NCI-H524 treated with DMSO at 0.1 percent for 48 hours (cell line): ENCODE measurements around the gene ATP1B2.
A peak's percentile ranks its signal among the peaks of the same experiment; 100 is the strongest.
"Not testable (repeated sequence)": the region's sequence is repeated elsewhere in the genome, so short reads cannot be mapped to it uniquely, and the experiment has no call there.

ENCODE experiments used
- DNase-seq: peaks from one replicate; lab custom pipeline; 2025; lab: John Stamatoyannopoulos, UW

ATP1B2 gene

DNA sequence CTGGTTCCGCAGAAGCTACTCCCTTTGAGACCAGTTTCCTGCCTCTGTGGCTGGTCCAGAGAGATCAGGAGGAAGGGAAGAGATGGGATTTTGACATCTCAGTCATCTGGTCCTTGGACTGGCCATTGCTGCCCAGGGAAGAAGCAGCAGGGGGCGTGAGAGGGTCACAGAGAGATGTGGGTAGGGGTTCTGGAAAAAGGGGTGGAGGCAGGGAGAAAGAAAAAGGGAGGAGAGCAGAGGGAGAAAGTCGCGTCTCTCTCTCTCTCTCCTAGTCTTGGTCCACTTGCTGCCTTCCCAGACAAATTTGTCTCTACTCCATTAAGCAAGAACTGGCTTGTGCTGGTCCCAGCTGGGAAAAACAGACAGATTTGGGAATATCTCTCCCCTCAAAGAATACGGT lies 16.3 kb upstream of the ATP1B2 start:
- no peak for DNase-seq

DNA sequence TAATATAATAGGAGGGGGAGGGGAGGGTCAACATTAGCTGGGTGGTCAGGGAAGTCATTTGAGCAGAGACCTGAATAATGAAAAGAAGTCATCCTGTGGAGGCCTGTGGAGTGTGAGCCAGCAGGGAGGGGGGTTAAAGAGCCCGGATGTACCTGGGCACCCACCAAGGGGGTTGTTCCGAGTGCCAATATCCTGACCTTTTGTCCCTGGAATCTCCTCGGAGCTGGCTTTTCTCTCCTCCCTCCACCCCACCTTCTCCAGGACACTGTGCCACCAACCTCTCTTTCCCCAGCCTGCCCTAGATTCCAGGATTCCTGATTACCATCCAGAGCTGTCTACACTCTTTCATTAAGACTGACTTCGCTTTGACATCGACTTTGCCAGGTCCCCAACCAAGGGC lies 14.6 kb upstream of the ATP1B2 start:
- no peak for DNase-seq

DNA sequence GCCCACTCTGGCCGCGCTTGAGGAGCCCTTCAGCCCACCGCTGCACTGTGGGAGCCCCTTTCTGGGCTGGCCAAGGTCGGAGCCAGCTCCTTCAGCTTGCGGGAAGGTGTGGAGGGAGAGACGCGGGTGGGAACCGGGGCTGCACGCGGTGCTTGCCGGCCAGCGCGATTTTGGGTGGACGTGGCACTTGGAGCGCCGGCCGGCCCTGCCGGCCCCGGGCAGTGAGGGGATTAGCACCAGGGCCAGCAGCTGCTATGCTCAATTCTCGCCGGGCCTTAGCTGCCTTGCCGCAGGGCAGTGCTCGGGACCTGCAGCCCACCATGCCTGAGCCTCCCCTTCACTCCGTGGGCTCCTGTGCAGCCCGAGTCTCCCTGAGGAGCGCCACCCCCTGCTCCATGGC lies 9.9 kb upstream of the ATP1B2 start:
- no peak for DNase-seq

DNA sequence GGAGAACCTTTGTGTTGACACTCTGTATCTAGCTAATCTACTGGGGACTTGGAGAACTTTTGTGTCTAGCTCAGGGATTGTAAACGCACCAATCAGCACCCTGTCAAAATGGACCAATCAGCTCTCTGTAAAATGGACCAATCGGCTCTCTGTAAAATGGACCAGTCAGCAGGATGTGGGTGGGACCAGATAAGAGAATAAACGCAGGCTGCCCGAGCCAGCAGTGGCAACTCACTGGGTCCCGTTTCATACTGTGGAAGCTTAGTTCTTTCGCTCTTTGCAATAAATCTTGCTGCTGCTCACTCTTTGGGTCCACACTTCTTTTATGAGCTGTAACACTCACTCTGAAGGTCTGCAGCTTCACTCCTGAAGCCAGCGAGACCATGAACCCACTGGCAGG lies 9.1 kb upstream of the ATP1B2 start:
- DNase-seq, result not testable (repeated sequence)

DNA sequence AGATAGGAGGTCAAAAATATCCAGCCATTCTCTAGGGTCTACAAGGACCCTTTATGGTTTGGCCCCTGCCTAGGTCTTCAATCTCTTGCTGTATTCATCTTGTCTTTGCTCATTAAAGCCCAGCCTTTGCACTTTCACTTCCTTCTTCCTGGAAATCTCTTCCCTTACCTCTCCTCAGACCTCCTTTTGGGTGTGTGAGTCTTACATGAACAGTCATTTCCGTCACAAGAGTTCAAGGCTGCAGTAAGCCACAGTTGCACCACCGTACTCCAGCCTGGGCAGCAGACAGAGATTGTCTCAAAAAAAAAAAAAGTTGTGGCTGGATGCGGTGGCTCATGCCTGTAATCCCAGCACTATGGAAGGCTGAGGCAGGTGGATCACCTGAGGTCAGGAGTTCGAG lies 6.0 kb upstream of the ATP1B2 start:
- no peak for DNase-seq

DNA sequence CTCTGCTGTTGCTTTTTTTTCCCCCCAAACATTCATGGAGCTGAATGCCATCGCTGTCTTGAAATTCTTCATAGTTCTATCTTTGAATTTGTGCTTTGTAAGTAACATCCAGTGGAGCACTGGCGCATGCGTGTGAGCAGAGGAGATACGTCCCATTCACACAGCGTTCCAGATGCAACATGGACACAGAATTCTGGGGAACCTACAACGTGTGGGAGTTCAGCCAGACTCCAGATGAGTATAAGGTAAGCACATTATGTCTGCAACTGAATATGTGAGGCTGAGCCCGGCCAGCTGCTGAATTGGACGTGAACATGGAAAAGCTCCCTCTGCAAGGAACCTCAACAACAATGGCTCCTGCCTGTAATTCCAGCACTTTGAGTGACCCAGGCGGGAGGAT lies 4.3 kb upstream of the ATP1B2 start:
- no peak for DNase-seq

DNA sequence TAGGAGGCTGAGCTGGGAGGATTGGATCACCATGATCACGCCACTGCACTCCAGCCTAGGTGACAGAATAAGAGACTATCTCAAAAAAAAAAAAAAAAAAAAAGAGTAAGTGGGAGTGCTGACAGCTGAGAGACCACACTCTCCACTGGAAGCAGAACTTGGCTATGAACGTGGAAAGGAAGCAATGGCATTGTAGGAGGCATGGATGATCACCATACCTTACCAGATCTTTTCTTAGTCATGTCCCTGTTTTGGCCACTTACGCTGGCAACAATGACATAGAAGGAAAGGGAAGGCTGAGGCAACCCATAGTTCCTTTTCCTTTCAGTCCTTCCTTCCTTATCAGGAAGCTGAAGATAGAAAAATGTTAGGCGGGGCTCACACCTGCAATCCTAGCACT lies 3.7 kb upstream of the ATP1B2 start:
- no peak for DNase-seq

DNA sequence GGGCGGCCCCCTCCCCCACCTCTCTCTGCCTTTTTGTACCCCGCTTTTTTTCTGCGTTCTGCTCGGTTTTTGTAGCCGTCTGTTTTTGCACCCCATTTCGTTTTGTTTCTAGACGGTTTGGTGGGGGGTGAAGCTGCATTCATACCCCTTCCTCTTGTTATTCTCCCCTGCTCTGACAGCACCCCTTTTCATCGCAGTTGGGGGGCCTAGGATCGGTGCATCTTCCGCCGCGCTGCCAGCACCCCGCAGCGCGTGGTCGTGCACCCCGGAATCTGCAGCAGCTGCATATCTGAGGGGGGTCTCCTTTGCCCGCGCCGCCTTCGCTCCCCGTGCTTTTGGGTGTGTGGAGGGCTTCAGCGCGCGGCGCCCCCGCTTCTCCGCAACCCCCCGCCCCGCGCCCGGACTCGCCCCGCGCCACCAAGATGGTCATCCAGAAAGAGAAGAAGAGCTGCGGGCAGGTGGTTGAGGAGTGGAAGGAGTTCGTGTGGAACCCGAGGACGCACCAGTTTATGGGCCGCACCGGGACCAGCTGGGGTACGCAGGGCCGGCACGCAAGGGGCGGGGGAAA lies 455 bp downstream of the ATP1B2 start:
- no peak for DNase-seq

DNA sequence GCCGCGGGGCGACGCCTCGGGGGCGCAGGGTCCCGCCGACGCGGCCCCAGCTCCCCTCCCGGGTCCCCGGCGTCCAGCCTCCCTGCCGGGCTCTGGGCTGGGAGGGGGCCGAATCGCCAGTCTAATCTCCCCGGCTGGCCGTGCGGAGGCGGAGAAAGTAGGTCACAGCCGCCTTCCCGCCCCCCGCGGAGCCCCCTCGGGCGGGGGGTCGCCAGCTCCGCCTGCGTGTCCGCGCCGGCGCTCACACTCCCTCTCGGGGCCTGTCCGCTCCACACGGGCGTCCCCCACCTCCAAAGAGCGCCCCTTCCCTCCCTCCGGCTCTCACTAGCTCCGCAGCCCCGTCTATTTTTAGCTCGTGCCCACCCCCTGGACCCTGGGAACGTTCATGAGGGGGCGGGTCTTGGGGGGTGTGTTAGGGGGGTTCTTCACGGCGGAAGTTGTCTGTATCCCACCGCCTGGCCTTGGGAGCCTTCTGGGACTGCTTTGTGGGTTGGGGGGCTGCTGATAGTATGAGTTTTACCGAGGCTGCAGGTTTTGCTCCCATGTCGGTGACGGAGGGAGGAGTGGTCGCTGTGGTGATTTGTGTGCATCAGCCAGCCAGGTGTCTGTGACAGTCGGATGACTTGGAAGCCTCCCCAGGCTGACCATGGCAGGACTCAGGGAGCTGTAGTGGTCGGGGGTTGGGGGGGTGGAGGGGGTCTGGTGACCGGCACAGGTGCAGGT lies 1.1 kb downstream of the ATP1B2 start:
- DNase-seq, result no peak

DNA sequence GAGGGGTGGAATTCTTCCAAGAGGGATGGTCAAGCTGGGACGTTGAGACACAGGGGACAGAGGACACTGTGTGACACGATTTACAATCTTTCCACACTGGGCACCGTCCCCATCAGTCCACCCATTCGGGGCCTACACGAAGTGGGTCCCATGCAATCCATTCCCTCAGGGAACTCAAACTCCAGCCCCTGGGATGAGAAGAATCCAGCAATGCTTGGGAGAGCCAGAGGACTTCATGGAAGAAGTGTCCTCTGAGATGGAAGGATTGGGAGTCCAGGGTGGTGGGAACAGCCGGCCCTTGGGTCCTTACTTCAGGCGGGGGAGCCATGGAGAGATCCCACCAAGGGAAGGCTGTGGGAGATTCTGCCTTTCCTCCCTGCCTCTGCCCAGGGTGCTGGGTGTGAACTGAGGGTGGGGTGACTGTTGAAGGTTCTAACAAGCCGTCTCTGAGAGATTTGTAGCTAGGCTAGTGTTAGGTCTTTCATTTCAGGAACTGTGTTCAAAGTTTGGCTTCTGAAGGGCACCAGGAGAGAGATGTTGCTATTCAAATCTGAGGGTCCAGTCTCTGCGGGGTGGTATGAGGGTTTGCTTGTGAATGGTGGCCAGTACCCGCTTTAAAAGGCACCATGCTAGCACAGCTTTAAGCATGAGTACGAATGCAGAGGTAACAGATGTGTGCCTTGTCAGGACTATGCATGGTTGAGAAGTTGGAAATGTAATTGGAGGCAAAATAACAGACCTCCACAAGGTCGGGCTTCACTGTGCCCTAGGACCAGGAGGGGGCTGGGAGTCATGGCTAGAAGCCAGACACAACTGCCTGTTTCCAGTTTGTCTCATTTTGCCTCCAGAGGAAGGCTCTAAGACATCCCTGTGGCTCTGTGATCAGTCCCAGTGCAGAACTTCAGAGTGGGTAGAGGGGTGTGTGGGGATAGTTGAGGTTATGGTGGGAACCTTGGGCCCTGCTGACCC lies 1.9 kb downstream of the ATP1B2 start:
- DNase-seq, result no peak

DNA sequence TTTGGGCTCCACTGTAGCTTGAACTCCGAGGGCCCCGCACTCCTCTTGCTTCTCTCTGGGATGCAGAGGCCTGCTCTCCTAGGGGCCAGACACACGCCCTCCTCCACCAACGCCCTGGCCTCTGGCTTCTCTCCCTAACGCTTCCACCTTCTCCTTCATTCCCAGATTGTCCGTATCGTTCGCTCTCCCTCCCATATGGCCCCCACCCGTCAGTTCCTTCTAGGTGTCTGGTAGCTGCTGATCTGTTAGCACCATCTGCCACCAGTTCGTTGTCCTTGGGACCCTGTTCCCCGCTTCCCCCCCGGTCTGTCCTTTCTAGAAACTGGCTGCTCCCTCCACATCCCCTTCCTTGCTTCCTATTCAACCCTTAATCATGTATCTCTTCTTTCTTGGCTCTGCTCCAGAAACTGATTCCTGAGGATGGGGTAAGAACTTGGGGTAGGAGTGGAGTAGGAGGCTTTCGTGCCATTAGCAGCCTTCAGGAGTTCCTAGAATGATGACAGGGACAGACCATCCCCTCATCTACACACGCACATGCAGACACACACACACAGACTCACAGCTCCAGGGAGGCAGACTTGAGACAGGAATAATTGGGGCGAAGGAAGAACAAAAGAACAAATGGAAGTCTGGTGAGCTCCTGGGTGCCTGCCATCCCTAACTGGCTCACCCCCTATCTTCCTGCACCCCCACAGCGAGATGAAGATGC lies 4.3 kb downstream of the ATP1B2 start:
- DNase-seq, result peak; percentile 9

DNA sequence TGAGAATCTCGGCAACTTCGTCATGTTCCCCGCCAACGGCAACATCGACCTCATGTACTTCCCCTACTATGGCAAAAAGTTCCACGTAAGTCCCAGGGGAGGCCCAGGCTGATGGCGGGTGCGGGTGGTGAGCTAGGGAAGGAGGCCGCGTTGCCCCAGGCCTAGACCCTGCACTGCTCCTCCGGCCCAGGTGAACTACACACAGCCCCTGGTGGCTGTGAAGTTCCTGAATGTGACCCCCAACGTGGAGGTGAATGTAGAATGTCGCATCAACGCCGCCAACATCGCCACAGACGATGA lies 4.8 kb downstream of the ATP1B2 start:
- no peak for DNase-seq

DNA sequence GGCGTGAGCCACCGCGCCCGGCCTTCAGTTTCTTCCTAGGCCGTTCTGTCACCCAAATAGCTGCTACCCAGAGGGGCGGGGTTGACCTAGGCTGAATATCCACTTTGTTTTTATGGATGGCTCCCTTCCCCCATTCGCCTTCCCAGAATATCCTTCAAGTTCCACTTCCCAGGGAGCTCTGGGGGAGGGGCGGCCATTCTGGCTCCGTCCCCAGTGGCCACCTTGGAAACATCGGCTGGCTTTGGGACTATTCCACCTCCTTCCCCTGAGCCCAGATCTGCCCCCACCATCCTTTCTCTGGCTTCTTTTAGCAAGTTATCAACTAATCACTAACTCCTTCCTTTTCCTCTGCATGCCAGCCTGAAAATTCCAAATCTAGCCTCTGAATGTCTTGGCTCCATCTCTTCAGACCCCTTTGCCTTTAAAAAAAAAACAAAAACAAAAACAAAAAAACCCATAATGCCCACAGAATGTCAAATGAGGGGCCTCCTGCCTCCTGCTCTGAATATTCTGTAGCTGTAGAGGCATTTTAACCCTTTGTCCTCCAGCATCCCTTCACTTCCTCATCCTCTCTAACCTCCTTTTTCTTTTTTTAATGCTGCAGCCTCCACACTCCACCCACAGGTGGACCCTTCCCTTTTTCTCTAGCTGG lies 6.4 kb downstream of the ATP1B2 start:
- DNase-seq, result no peak

DNA sequence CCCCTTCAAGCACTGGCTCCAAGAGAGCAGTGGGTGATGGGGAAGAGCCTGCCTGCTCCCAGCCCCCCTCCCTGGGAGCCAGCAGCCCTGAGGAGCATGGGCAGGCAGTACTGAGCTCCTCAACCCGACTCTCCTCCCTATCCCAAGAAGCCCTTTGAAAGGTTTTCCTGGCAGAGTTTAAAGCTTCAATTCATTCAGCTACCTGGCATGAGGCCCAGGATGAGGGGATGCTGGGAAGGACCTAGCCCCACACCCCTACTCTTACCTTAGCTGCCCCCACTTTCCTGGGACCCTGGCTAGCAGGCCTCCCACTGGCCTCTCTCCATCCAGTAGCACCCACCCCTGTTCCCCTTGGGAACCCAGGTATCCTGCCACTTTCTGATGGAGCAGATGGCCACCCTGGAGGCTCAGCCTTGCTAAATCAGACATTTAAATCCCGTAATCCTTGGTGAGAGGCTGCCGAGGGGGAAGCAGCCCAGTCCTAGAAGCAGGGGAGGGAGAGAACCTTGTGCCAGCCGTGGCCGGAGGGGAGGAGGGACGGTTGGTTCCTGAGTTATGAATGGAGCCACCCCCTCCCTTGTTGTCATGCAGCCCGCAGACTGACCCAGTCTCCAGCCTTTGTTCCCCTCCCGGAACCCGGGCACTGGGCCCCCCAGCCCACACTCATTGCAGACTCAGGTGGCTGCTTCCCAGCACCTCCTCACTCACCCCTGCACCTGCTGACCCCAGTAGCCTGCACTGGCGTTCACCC lies 17.1 kb downstream of the ATP1B2 start:
- peak; percentile 38 for DNase-seq

DNA sequence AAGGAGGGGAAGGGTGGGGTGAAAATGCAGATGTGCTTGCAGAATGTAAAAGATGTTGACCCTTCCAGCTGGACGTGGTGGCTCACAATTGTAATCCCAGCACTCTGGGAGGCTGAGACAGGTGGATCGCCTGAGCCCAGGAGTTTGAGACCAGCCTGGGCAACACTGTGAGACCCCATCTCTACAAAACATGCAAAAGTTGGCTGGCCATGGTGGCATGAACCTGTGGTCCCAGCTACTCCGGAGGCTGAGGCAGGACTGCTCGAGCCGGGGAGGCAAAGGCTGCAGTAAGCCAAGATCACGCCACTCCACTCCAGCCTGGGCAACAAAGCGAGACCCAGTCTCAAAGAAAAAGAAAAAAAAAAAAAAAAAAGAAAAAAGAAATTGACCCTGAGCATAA lies 17.8 kb downstream of the ATP1B2 start:
- DNase-seq, result no peak

DNA sequence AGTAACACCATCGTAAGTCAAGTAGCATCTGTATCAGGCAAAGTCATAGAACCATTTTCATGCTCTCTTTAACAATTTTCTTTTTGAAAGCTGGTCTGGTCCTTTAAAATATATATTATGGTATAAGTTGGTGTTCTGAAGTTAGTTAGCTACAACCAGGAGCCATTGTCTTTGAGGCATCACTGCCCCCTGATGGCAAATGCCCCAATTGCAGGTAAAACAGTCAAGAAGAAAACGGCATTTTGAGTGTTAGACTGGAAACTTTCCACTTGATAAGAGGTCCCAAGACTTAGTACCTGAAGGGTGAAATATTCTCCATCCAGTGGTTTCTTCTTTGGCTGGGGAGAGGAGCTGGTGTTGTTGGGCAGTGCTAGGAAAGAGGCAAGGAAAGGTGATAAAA lies 22.5 kb downstream of the ATP1B2 start:
- DNase-seq, result no peak

DNA sequence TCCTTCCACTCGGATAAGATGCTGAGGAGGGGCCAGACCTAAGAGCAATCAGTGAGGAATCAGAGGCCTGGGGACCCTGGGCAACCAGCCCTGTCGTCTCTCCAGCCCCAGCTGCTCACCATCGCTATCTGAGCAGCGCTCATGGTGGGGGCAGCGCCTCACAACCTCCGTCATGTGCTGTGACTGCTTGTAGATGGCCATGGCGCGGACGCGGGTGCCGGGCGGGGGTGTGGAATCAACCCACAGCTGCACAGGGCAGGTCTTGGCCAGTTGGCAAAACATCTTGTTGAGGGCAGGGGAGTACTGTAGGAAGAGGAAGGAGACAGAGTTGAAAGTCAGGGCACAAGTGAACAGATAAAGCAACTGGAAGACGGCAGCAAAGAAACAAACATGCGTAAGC lies 24.2 kb downstream of the ATP1B2 start:
- no peak for DNase-seq

DNA sequence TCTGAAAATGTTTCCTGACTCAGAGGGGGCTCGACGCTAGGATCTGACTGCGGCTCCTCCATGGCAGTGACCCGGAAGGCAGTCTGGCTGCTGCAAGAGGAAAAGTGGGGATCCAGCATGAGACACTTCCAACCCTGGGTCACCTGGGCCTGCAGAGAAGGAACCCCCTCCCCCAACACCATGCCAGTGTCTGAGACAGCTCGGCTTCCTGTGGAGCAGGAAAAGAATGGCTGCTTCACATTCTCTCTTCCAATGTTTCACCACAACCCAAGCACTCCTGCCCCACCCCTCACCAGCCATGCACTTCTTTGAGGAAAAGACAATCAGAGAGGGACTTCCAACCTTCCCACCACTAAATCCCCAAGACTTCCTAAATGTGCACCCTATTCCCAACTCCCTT lies 25.8 kb downstream of the ATP1B2 start:
- no peak for DNase-seq

DNA sequence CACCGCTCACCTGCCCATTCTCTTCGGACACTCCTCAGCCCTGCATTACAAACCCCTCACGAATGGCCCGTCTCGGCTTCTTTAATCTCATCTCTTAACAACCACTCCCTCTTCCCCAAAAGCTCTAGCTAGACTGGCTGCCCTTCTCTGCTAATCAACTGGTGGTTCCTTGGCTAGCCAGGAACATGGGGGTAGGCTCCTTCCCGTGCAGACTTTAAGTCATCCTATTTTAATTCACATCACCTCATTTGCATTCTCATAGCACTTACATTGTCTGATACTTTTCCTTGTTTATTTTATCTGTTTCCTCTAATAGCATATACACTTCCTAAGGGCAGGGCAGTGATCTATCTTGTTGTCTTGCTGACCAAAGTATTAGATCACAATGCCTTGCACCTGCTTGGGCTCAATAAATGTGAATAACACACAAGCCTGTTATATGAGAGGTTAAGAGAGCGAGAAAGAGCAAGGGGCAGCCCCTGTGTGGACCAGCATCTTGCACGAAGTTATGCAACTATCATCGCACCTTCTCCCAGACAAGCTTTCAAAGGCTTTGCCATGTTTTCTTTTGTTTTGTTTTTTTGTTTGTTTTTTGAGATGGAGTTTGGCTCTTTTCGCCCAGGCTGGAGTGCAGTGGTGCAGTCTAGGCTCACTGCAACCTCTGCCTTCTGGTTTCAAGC lies 26.8 kb downstream of the ATP1B2 start:
- DNase-seq, result no peak

DNA sequence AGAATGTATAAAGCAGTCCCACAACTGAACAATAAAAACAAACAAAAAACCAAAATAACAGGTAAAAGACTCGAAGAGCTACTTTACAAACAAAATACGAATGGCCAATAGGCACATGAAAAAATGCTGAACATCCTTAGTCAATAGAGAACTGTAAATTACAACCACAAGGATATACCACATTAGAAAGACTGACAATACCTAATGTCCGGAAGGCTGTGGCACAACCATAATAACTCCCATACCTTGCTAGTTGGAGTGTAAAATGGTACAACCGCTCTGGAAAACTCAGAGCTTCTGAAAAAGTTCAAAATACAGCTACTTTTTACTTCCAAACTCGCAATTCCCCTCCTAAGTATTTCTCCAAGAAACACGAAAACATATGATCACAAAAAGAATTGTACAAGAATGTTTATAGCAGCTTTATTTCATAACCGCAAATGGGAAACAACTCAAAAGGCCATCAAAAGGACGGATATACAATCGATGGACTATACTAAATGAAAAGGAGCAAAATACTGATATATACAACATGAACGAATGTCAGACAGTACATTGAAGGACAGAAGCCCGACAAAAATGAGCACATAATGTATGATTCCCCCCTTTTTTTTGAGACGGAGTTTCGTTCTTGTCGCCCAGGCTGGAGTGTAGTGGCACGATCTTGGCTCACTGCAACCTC lies 34.3 kb downstream of the ATP1B2 start:
- DNase-seq, result no peak
